MM.1S (cell line): ENCODE results near the gene TTLL3.

Experiments used
- EZH2 ChIP-seq: fragments of 300-600 bp; sonication (generic); optimal IDR thresholded peaks from 2 replicates; pipeline ENCODE3; 2017; ENCODE audit warnings: low read depth, mild to moderate bottlenecking, antibody characterized with exemption, low read length, mixed read lengths
- TF ChIP-seq, protein P1 (sequence below): fragments of 300-600 bp; sonication (generic); IDR thresholded peaks from 2 replicates; pipeline ENCODE4 v1.5.1; 2016; ENCODE audit warnings: antibody characterized with exemption, low read length, mixed read lengths

DNA sequence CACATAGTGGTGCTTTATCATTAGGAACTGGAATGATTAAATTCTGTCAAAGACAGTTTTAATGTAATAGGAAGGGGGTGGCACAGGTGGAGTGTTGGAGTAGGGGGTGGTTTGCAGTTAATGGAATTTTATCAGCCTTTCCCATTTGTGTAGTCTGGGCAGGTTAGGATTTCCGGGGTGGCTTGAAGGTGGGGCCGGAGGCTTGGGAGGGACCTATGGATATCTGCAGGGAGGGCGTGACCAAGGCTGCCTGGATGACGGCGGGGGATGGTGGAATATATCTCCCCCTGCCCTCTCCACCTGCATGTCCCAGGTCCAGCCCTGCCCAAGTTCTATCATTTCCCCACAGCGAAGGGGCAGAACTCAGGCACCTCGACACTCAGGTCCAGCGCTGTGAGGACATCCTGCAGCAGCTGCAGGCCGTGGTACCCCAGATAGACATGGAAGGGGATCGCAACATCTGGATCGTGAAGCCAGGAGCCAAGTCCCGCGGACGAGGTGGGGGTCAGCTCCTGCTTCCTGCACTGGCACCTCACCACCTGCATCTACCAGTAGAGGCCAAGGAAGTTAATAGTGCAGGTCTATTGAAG is 15.5 kb downstream of the TTLL3 start:
- TF ChIP-seq, protein P1, sequence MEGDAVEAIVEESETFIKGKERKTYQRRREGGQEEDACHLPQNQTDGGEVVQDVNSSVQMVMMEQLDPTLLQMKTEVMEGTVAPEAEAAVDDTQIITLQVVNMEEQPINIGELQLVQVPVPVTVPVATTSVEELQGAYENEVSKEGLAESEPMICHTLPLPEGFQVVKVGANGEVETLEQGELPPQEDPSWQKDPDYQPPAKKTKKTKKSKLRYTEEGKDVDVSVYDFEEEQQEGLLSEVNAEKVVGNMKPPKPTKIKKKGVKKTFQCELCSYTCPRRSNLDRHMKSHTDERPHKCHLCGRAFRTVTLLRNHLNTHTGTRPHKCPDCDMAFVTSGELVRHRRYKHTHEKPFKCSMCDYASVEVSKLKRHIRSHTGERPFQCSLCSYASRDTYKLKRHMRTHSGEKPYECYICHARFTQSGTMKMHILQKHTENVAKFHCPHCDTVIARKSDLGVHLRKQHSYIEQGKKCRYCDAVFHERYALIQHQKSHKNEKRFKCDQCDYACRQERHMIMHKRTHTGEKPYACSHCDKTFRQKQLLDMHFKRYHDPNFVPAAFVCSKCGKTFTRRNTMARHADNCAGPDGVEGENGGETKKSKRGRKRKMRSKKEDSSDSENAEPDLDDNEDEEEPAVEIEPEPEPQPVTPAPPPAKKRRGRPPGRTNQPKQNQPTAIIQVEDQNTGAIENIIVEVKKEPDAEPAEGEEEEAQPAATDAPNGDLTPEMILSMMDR = no peak
- no peak for TF ChIP-seq EZH2
